Lower leg skin (tissue), 4 donors: ENCODE results near the gene C17orf67. TPM values are rescaled to one million over a fixed set of nuclear protein-coding genes. Genes with fewer than 3 reads are reported as not detected.

Experiments used
- DNase-seq, 2 donors: peaks; one replicate each; pipeline ENCODE4 v3.0.0-alpha.2; 2019; ENCODE audit warnings: low spot score in 2 of 2
- H3K4me3 ChIP-seq: fragments of 200-600 bp; sonication (generic); 2 replicates; pipeline ENCODE4 v1.5.1; 2017; ENCODE audit warnings: mild to moderate bottlenecking, low read depth; ENCODE audit not compliant: poor library complexity, severe bottlenecking
- CTCF ChIP-seq, 3 donors: fragments of 450-650 bp; IDR thresholded peaks; one replicate each; pipeline ENCODE4 v1.5.1; 2016; ENCODE audit warnings: antibody characterized with exemption in 3 of 3, mild to moderate bottlenecking in 3 of 3, moderate library complexity in 2 of 3
- POLR2A ChIP-seq, 2 donors: fragments of 450-650 bp; IDR thresholded peaks; one replicate each; pipeline ENCODE4 v1.6.1; 2016 to 2017; ENCODE audit warnings: antibody characterized with exemption in 2 of 2, mild to moderate bottlenecking in 1 of 2, moderate library complexity in 1 of 2
- WGBS, 2 donors: methylation state at CpG; one replicate each; pipeline ENCODE4 v1.1.5; 2018; 5-methylcytosine and 5-hydroxymethylcytosine counted together
- intact Hi-C: fragments of 100-400 bp; cut with DNase I; formaldehyde crosslinking; loops from one replicate; pipeline ENCODE4 v1.15.0; 2023; ENCODE audit warnings: low total_unique reads
- total RNA-seq, 4 donors: library from RNA; depleted of rRNA; stranded (reverse); fragments of >200 nt; gene quantifications; one replicate each; pipeline ENCODE4 v1.1.0, GENCODE V29; 2016

The C17orf67 gene
- total RNA-seq, 4 donors from 2014 or later = 0.58 to 1.2 (median 0.88) TPM; not detected in 1

- DNase-seq = peak in 1 of 2 donors; percentile 81
- TF ChIP-seq CTCF (IDR thresholded peaks at IDR 0.05) (no peak), POLR2A (IDR thresholded peaks at IDR 0.05) (no peak)
- intact Hi-C loops = no loop called here
- WGBS, 2 donors = 68 to 77% methylated on average over 9 of the region's 9 CpGs
- H3K4me3 ChIP-seq = no peak overlapping the region
Observed at GRCh38 chr17:56785997-56786680, 47.6 kb downstream of the C17orf67 start.

- TF ChIP-seq POLR2A (IDR thresholded peaks at IDR 0.05) (no peak), CTCF (IDR thresholded peaks at IDR 0.05) (no peak)
- no peak overlapping the region for H3K4me3 ChIP-seq
- WGBS, 2 donors = 37 to 50% methylated on average over 5 of the region's 5 CpGs
- peak in 1 of 2 donors; percentile 76 for DNase-seq
- intact Hi-C loops = no loop called here
Observed at GRCh38 chr17:56785405-56785804, 48.3 kb downstream of the C17orf67 start.

GRCh38 chr17:56782338-56782737, 51.4 kb downstream of the C17orf67 start:
- TF ChIP-seq POLR2A (IDR thresholded peaks at IDR 0.05) = no peak
- no peak for TF ChIP-seq CTCF (IDR thresholded peaks at IDR 0.05)
- H3K4me3 ChIP-seq = no peak overlapping the region
- DNase-seq = no peak
- intact Hi-C loops = no loop called here

- no peak for TF ChIP-seq POLR2A (IDR thresholded peaks at IDR 0.05)
- TF ChIP-seq CTCF (IDR thresholded peaks at IDR 0.05) = no peak
- intact Hi-C loops = no loop called here
- no peak for DNase-seq
- 70 to 75% methylated on average over 6 of the region's 6 CpGs for WGBS, 2 donors
- H3K4me3 ChIP-seq = no peak overlapping the region
Observed at GRCh38 chr17:56781906-56782305, 51.8 kb downstream of the C17orf67 start.

- H3K4me3 ChIP-seq = no peak overlapping the region
- 1 to 2% methylated on average over 48 of the region's 48 CpGs for WGBS, 2 donors
- intact Hi-C loops = no loop called here
- TF ChIP-seq CTCF (IDR thresholded peaks at IDR 0.05) = no peak
- no peak for TF ChIP-seq POLR2A (IDR thresholded peaks at IDR 0.05)
- DNase-seq = peak; percentile 70 to 96
Observed at GRCh38 chr17:56779898-56780777, 53.6 kb downstream of the C17orf67 start.
